Measurements from ENCODE around the gene SNRNP48.

The SNRNP48 gene

DNA sequence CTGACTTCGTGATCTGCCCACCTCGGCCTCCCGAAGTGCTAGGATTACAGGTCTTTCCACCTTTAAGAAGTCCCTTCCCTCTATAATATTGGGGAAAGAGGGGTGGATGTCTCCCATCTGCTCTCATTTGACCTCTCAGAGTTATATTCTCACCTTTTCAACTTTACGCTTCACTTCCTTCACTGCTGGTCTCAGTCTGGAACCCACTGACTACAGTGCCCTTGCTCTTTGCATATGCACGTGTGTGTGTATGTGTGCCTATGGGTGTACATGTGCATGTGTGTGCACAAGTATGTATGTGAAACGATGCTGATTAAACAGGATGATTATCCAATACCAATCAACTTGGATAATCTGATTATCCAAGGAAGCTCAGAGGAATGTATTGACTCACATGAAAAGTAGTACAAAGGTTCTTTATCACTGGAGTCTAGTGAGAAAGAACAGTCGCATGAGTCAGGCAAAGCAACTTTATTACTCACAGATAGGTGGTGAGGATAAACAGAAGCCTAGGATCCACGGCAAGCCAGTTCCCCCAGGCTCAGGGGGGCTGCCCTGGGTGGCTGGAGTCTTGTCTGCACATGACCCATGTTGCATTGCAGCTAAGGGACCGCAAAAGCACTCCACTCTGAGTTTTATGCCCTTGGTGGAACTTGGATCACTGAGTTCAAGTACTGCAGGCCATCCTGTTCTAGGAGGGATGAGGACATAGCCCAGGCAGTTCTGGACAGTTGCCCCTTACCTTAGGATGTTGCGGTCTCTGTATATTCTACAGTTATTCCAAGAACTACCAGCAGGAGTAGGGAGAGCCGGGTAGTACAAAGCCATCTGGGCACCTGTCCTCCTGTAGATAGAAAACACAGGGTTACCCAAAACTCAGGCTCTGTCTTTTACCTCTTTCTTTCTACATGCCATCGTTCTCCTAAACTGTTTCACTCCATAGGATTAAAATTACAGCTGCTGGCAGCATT, 50.9 kb downstream of the SNRNP48 start:
- H3K27me3 ChIP-seq (ENCODE audit: control insufficient read depth, insufficient read depth, low read length) = no peaks in the 10 kb centered on the region
- no peak overlapping the region for H3K9ac ChIP-seq (ENCODE audit: low read length)
- H3K36me3 ChIP-seq (ENCODE audit: control insufficient read depth, insufficient read depth, low read length) = no peaks in the 10 kb centered on the region
- H3K27ac ChIP-seq (ENCODE audit: low read depth, low read length) = no peak overlapping the region
- no peaks in the 10 kb centered on the region for H3K4me1 ChIP-seq (ENCODE audit: control insufficient read depth, insufficient read depth, low read length)
- H3K4me3 ChIP-seq (ENCODE audit: low read length) = no peak overlapping the region

DNA sequence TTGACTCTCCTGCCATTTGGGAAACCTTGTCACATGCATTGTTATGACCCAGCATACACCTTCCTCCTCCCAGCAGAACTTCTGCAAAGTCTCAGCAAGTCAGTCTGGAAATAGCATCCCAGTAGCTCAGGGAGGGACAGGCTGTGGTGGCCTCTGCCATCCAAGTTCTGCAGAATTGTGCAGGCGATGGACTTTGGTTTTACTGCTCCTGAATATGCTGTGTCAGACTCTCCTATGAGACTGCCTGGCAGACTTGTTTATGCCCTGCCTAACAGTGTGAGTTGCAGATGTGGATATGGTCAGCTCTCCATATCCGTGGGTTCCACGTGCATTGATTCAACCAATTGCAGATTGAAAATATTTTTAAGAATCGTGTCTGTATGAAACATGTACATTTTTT, 52.8 kb downstream of the SNRNP48 start:
- Histone ChIP-seq H3K27ac (ENCODE audit: low read depth, low read length) (no peak overlapping the region), H3K36me3 (ENCODE audit: control insufficient read depth, insufficient read depth, low read length) (no peaks in the 10 kb centered on the region), H3K4me3 (ENCODE audit: low read length) (no peak overlapping the region), H3K4me1 (ENCODE audit: control insufficient read depth, insufficient read depth, low read length) (no peaks in the 10 kb centered on the region), H3K9ac (ENCODE audit: low read length) (no peak overlapping the region), H3K27me3 (ENCODE audit: control insufficient read depth, insufficient read depth, low read length) (no peaks in the 10 kb centered on the region)

DNA sequence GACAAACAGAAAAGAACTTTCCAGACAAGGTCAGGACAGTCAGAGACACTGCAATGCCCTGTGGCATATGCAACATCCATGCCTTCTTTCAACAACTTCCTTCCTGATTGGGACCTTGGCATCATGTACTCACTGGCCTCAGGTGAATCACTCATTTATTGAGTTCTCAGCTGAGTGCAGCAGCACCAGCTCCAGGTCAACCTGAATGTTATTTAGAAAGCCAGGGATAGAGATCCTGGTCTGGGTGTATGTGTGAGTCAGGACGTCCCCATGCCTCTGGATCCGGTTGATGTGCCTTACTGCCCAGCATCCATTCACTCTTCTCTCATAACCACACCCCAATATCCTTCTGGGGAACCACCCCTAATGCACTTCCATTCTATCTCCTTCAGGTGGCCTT, 54.4 kb downstream of the SNRNP48 start:
- Histone ChIP-seq H3K27me3 (ENCODE audit: control insufficient read depth, insufficient read depth, low read length) (no peaks in the 10 kb centered on the region), H3K27ac (ENCODE audit: low read depth, low read length) (no peak overlapping the region), H3K4me1 (ENCODE audit: control insufficient read depth, insufficient read depth, low read length) (no peaks in the 10 kb centered on the region), H3K36me3 (ENCODE audit: control insufficient read depth, insufficient read depth, low read length) (no peaks in the 10 kb centered on the region), H3K9ac (ENCODE audit: low read length) (no peak overlapping the region), H3K4me3 (ENCODE audit: low read length) (no peak overlapping the region)

DNA sequence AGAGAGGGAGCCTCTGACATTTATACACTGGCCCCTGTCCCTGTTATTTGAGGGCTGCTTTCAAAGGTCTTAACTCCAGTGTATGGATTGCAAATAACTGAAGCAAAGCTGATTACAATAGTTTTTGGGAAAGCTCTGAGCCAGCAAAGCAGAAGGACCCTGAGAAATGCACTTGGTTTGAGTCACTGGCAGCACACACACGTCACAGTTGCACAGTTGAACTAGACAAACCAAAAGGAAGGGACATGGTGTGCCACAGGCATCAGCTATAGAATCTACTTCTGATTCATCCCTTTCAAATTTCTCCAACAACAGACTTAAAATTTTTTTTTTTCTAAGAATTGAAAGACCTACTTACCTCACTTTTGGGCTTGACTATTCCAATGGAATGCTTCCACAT, 56.4 kb downstream of the SNRNP48 start:
- H3K9ac ChIP-seq (ENCODE audit: low read length) = no peak overlapping the region
- no peak overlapping the region for H3K4me3 ChIP-seq (ENCODE audit: low read length)
- no peaks in the 10 kb centered on the region for H3K36me3 ChIP-seq (ENCODE audit: control insufficient read depth, insufficient read depth, low read length)
- no peak overlapping the region for H3K27ac ChIP-seq (ENCODE audit: low read depth, low read length)
- H3K27me3 ChIP-seq (ENCODE audit: control insufficient read depth, insufficient read depth, low read length) = no peaks in the 10 kb centered on the region
- H3K4me1 ChIP-seq (ENCODE audit: control insufficient read depth, insufficient read depth, low read length) = no peaks in the 10 kb centered on the region

DNA sequence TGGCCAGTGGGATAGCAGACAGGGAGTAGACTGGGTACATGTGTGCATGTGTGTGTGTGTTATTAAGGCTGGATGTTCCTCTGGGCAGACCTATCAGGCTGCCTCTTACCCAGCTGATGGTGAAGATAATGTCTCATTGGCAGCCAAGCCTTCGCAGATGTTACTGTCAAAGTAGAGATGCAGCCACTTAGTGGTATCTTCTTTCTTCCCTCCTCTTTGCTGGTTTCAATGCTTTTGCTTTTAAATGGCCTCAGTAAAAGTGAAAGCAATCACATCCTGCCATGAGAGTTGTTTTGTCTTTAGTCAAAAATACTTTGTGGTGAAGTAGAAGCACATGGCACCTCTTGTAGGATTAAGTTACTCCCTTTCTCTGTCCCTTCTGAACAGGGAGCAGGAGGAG, 57.5 kb downstream of the SNRNP48 start:
- H3K27ac ChIP-seq (ENCODE audit: low read depth, low read length) = no peak overlapping the region
- no peaks in the 10 kb centered on the region for H3K27me3 ChIP-seq (ENCODE audit: control insufficient read depth, insufficient read depth, low read length)
- H3K4me3 ChIP-seq (ENCODE audit: low read length) = no peak overlapping the region
- H3K36me3 ChIP-seq (ENCODE audit: control insufficient read depth, insufficient read depth, low read length) = no peaks in the 10 kb centered on the region
- no peak overlapping the region for H3K9ac ChIP-seq (ENCODE audit: low read length)
- no peaks in the 10 kb centered on the region for H3K4me1 ChIP-seq (ENCODE audit: control insufficient read depth, insufficient read depth, low read length)

DNA sequence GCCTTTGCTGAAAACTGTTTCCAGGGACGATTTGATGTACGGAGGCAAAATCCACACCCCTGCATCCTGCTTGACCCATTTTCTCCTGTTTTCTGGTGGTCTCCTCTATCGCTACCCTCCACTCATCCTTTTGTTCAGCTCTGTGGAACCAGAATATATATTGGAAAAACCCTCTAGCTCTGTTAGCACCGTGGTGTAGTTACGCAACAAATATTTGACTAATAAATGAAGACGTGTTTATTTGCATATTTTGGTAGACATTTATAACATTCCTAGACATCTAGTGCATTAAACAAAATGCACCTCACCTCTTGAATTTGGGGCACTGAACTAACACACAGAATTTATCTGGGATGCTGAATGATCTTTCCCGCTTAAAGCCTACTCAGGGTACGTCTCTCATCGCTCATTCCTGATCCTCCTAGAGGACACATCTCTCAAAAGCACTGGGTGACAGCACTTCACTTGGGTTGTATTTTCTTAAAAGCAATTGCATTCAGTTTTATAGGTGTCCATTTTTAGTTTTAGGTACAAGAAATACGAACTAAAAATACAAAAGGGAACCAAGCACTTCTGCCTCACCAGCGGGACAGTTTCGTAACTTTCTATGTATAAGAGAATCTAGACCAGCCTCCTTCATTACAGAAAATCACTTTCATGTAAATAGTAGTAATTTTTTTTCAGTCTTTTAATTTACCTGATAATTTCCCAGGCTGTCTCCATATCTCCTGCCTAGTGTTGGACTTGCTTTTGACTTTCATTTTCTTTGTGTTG, 59.2 kb downstream of the SNRNP48 start:
- no peak overlapping the region for H3K27ac ChIP-seq (ENCODE audit: low read depth, low read length)
- no peaks in the 10 kb centered on the region for H3K27me3 ChIP-seq (ENCODE audit: control insufficient read depth, insufficient read depth, low read length)
- H3K4me3 ChIP-seq (ENCODE audit: low read length) = no peak overlapping the region
- no peaks in the 10 kb centered on the region for H3K36me3 ChIP-seq (ENCODE audit: control insufficient read depth, insufficient read depth, low read length)
- H3K4me1 ChIP-seq (ENCODE audit: control insufficient read depth, insufficient read depth, low read length) = no peaks in the 10 kb centered on the region
- no peak overlapping the region for H3K9ac ChIP-seq (ENCODE audit: low read length)

DNA sequence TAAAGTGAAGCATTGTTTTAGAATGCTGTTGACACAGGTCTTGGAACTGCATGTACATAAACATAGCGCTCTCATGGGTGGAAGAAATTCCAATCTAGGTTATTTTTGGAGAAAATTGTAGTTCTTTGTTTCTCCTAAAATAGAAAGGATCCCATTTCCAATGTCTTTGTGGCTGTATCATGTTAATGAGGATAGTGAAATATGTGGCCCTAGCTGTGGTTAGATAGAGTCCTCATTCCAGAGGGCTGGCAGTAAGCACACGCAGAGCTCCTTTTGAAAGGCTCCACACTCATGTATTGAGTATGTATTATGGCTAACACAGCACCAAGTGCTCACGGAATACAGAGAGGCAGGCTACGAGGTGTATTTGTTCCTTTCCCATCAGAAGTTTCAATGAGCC, 60.9 kb downstream of the SNRNP48 start:
- Histone ChIP-seq H3K4me3 (ENCODE audit: low read length) (no peak overlapping the region), H3K27me3 (ENCODE audit: control insufficient read depth, insufficient read depth, low read length) (no peaks in the 10 kb centered on the region), H3K4me1 (ENCODE audit: control insufficient read depth, insufficient read depth, low read length) (no peaks in the 10 kb centered on the region), H3K36me3 (ENCODE audit: control insufficient read depth, insufficient read depth, low read length) (no peaks in the 10 kb centered on the region), H3K27ac (ENCODE audit: low read depth, low read length) (no peak overlapping the region), H3K9ac (ENCODE audit: low read length) (no peak overlapping the region)

DNA sequence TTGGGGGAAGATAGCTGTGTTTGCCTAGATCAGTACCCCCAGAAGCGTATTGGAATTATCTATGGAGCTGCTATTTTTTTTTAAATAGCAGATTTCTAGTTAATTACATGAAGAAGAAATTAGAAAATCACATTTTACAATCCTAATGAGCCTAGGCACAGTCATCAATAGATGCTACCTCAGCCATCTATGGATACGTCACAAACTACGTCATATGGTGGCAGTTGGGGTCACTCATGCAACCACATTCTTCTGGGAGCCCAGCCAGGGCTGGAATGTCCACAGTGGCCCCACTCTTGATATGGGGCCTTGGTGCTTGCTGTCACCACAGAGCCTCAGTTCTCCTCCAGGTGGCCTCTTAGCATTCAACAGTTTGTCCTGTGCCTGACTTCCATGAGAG, 63.0 kb downstream of the SNRNP48 start:
- no peak overlapping the region for H3K4me3 ChIP-seq (ENCODE audit: low read length)
- H3K9ac ChIP-seq (ENCODE audit: low read length) = no peak overlapping the region
- H3K36me3 ChIP-seq (ENCODE audit: control insufficient read depth, insufficient read depth, low read length) = no peaks in the 10 kb centered on the region
- H3K27me3 ChIP-seq (ENCODE audit: control insufficient read depth, insufficient read depth, low read length) = no peaks in the 10 kb centered on the region
- no peak overlapping the region for H3K27ac ChIP-seq (ENCODE audit: low read depth, low read length)
- no peaks in the 10 kb centered on the region for H3K4me1 ChIP-seq (ENCODE audit: control insufficient read depth, insufficient read depth, low read length)

DNA sequence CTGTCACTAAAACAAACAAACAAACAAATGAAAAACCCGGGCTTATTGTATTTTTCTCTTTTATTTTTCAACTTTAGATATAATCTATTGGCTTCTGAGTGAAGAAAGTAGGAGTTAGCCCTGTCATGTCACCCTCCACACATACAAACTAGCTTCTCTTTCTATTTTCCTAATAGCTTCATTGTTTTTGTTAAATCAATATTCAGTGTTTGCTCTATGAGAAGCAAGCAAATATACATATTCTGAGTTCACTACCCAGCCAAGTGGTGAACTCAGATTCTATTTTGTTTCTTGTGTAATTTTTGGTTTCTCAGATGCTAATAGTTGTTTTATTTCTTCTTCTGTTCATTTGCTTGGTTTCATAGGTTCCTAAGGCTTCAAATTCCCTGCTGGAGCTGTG, 66.4 kb downstream of the SNRNP48 start:
- Histone ChIP-seq H3K9ac (ENCODE audit: low read length) (no peak overlapping the region), H3K4me3 (ENCODE audit: low read length) (no peak overlapping the region), H3K36me3 (ENCODE audit: control insufficient read depth, insufficient read depth, low read length) (no peaks in the 10 kb centered on the region), H3K27me3 (ENCODE audit: control insufficient read depth, insufficient read depth, low read length) (no peaks in the 10 kb centered on the region), H3K4me1 (ENCODE audit: control insufficient read depth, insufficient read depth, low read length) (no peaks in the 10 kb centered on the region), H3K27ac (ENCODE audit: low read depth, low read length) (no peak overlapping the region)

DNA sequence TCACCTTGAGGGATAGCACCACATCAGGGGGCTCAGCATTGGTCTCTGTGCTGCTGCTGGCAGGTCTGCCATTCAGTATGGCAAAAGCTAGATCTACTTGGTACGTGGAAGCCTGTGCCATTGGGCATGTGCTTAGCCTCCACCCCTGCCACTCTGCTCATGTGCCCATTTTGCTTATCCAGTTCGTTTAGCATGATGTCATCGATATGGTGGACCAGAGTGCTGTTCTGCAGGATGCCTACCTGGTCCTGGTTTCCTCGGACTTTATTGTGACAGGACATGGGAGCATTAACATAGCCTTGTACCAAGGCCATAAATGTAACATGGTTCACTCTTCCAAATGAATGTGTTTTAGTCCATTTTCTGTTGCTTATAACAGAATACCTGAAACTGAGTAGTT, 68.5 kb downstream of the SNRNP48 start:
- no peak overlapping the region for H3K4me3 ChIP-seq (ENCODE audit: low read length)
- H3K9ac ChIP-seq (ENCODE audit: low read length) = no peak overlapping the region
- H3K4me1 ChIP-seq (ENCODE audit: control insufficient read depth, insufficient read depth, low read length) = no peaks in the 10 kb centered on the region
- H3K36me3 ChIP-seq (ENCODE audit: control insufficient read depth, insufficient read depth, low read length) = no peaks in the 10 kb centered on the region
- H3K27ac ChIP-seq (ENCODE audit: low read depth, low read length) = no peak overlapping the region
- H3K27me3 ChIP-seq (ENCODE audit: control insufficient read depth, insufficient read depth, low read length) = no peaks in the 10 kb centered on the region

DNA sequence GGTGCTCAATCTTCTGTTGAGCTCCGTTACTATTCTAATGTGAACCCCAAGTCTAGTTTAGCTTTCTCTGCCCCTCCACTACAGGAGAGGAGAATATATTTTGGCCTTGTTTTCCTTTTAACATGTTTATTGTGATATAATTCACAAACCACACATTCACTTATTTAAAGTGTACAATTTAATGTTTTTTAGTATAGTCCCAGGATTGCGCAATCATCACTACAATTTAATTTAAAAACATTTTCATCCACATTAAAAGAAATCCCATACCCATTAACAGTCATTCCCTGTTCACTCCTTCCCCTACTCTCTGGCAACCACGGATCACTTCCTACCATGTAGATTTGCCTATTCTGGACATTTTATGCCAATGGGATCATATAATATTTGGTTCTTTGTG, 71.4 kb downstream of the SNRNP48 start:
- Histone ChIP-seq H3K9ac (ENCODE audit: low read length) (no peak overlapping the region), H3K4me1 (ENCODE audit: control insufficient read depth, insufficient read depth, low read length) (no peaks in the 10 kb centered on the region), H3K4me3 (ENCODE audit: low read length) (no peak overlapping the region), H3K36me3 (ENCODE audit: control insufficient read depth, insufficient read depth, low read length) (no peaks in the 10 kb centered on the region), H3K27ac (ENCODE audit: low read depth, low read length) (no peak overlapping the region), H3K27me3 (ENCODE audit: control insufficient read depth, insufficient read depth, low read length) (no peaks in the 10 kb centered on the region)
